ENCODE data around the gene AGMO.

GRCh38 chr7:15470825-15471668, 90.8 kb downstream of the AGMO start:
- TF ChIP-seq POLR2A (IDR thresholded peaks at IDR 0.05) (no peak), CTCF (IDR thresholded peaks at IDR 0.05) (no peak), POLR2AphosphoS5 (IDR thresholded peaks at IDR 0.05) (no peak), EP300 (IDR thresholded peaks at IDR 0.05) (no peak)

All from gastroesophageal sphincter (tissue), 3 donors.